ENCODE measurements around the gene BTNL9.
"Not testable (repeated sequence)": the region's sequence is repeated elsewhere in the genome, so short reads cannot be mapped to it uniquely, and the experiment has no call there.

GRCh38 chr5:181097383-181097753, 57.3 kb downstream of the BTNL9 start:
- not testable (repeated sequence) for TF ChIP-seq L3MBTL2 (conservative IDR thresholded peaks at IDR 0.05); FOXM1 (IDR thresholded peaks at IDR 0.05; ENCODE audit: borderline replicate concordance); FOXK2 (IDR thresholded peaks at IDR 0.05); NFRKB (IDR thresholded peaks at IDR 0.05)

Measured in HEK293T (cell line).